T follicular helper cell (primary cell): ENCODE data around the gene NXPH3.
"Not testable (repeated sequence)": the region's sequence is repeated elsewhere in the genome, so short reads cannot be mapped to it uniquely, and the experiment has no call there.

Experiments
- DNase-seq: peaks from one replicate; pipeline ENCODE4 v3.0.0-alpha.2; 2020; ENCODE audit warnings: low read depth

NXPH3 gene

GRCh38 chr17:49554694-49555494 is 20.8 kb upstream of the NXPH3 start:
- no peak for DNase-seq

GRCh38 chr17:49555495-49556222 is 20.0 kb upstream of the NXPH3 start:
- DNase-seq: no peak

DNA sequence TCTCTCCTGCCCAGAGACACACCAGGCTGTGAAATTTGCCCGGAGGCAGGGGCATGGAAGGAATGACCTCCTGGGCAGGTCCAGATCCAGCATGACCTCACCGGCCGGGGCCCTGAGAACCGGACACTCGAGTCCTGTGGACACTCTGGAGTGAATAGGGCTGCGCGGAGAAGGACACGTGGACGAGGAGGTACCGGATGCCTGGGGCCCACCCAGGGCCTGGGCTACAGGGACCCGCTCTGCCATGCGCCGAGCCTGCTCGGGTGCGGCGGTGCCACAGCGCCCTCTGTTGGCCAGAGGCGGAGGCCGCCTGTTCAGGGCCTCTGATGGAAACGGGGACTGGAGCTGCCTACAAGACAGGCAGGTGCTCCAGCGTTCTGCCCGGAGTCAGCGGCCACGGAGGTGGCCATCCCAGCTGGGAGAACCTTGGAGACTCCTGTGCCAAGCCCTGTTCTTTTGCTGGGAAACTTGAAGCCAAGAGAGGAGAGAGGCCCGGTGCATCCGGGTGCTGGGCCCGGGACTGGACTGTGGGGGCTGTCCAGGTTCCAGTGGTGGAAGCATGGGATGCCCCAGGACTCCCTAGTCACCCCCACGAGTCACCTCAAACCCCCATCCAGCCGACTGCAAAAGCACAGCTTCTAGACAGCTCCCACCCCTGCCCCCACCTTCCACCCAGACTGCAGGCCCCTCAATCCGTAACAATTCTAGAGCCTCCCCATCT is 19.3 kb upstream of the NXPH3 start:
- DNase-seq: peak; percentile 70

GRCh38 chr17:49557312-49558024 is 18.2 kb upstream of the NXPH3 start:
- no peak for DNase-seq

DNA sequence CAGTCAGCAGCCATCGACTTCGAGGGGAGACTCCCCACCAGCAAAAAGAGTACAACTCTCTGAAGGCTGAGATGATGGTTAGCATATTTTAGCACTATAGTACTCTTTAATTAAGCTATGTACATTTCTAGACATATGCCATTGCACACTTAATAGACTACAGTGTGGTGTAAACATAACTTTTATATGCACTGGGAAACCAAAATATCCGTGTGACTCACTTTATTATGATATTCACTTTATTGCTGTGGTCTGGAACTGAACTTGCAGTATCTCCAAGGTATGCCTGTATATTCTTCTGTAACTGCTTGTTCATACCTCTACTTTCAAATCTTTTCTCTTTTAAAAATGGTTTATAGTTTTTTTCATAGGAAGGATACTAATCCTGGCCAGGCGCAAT is 11.0 kb upstream of the NXPH3 start:
- DNase-seq: no peak

- no peak for DNase-seq
These were observed 9.7 kb upstream of the NXPH3 start for GRCh38 chr17:49565948-49566491.

DNA sequence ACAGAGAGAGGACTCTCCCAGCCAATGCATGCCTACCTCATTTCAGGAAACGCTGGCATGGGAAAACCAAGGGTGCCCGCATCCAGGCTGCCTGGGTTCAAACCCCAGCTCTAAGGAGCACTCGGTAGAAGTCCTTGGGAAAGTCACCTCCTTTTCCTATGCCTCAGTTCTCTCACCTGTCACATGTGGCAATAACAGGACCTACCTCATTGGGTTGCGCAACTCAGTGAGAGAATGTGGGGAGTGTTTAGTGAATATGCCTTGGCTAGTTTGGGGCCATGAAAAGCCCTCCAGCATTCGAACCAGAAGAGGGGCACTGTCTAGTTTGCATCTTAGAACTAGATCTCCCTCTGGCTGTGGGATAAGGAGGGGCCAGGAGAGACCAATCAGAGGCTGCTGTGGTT is 9.0 kb upstream of the NXPH3 start:
- no peak for DNase-seq

GRCh38 chr17:49567104-49567521 is 8.6 kb upstream of the NXPH3 start:
- DNase-seq: no peak

- peak; percentile 68 for DNase-seq
These were observed 7.6 kb upstream of the NXPH3 start for GRCh38 chr17:49567871-49568694.

- DNase-seq: not testable (repeated sequence)
These were observed 7.0 kb upstream of the NXPH3 start for GRCh38 chr17:49568695-49569047.

GRCh38 chr17:49570540-49571242 is 5.0 kb upstream of the NXPH3 start:
- DNase-seq: no peak

GRCh38 chr17:49571283-49571682 is 4.4 kb upstream of the NXPH3 start:
- DNase-seq: no peak

DNA sequence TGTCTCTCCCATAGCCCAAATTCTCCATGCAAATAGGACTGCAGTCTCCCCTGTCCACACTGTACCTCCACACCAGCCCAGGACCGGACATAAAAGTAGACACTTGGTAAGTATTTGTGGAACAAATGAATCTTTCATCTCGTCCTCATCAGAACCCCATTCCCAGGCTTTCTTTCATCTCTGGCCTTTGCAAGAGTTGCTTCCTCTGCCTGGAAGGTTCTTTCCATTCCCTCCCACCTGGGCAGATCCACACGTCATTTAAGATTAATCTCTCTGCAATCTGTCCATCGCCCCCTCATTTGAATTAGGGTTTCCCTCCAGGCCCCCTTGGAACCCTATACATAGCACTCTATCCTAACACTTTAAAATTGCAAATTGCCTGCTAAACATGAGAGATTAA is 3.9 kb upstream of the NXPH3 start:
- no peak for DNase-seq

GRCh38 chr17:49572226-49572625 is 3.4 kb upstream of the NXPH3 start:
- DNase-seq: no peak

GRCh38 chr17:49572806-49573420 is 2.8 kb upstream of the NXPH3 start:
- DNase-seq: no peak

GRCh38 chr17:49573510-49574322 is 2.0 kb upstream of the NXPH3 start:
- no peak for DNase-seq

GRCh38 chr17:49574323-49574781 is 1.3 kb upstream of the NXPH3 start:
- DNase-seq: no peak

GRCh38 chr17:49574945-49575678 is 559 bp upstream of the NXPH3 start:
- DNase-seq: no peak
